Ishikawa (cell line): ENCODE measurements around the gene WNK2.

Experiments
- CEBPB ChIP-seq: IDR thresholded peaks from 2 replicates; pipeline ENCODE4 v1.6.1; 2012
- CREB1 ChIP-seq: IDR thresholded peaks from 2 replicates; pipeline ENCODE4 v1.6.1; 2012; ENCODE audit warnings: low read depth
- EGR1 ChIP-seq: IDR thresholded peaks from 2 replicates; pipeline ENCODE4 v1.6.1; 2012
- EP300 ChIP-seq: IDR thresholded peaks from 2 replicates; pipeline ENCODE4 v1.6.1; 2012; ENCODE audit warnings: borderline replicate concordance
- FOXM1 ChIP-seq: IDR thresholded peaks from 2 replicates; pipeline ENCODE4 v1.6.1; 2012; ENCODE audit warnings: low read depth, borderline replicate concordance
- NFIC ChIP-seq: IDR thresholded peaks from 2 replicates; pipeline ENCODE4 v1.6.1; 2012
- RAD21 ChIP-seq: IDR thresholded peaks from 2 replicates; pipeline ENCODE4 v1.6.1; 2012; ENCODE audit warnings: low read depth
- REST ChIP-seq: IDR thresholded peaks from 2 replicates; pipeline ENCODE4 v1.6.1; 2012; ENCODE audit warnings: low read depth, mild to moderate bottlenecking
- TAF1 ChIP-seq: IDR thresholded peaks from 2 replicates; pipeline ENCODE4 v1.6.1; 2012; ENCODE audit warnings: low read depth, mild to moderate bottlenecking
- TCF12 ChIP-seq: IDR thresholded peaks from 2 replicates; pipeline ENCODE4 v1.6.1; 2012; ENCODE audit warnings: low read depth
- TEAD4 ChIP-seq: IDR thresholded peaks from 2 replicates; pipeline ENCODE4 v1.6.1; 2012
- USF1 ChIP-seq: IDR thresholded peaks from 2 replicates; pipeline ENCODE4 v1.6.1; 2012
- YY1 ChIP-seq: IDR thresholded peaks from 2 replicates; pipeline ENCODE4 v1.6.1; 2012; ENCODE audit warnings: low read depth
- ZBTB7A ChIP-seq: IDR thresholded peaks from 2 replicates; pipeline ENCODE4 v1.6.1; 2012; ENCODE audit warnings: low read depth
- TF ChIP-seq, protein P1 (sequence below): IDR thresholded peaks from 2 replicates; pipeline ENCODE4 v1.6.1; 2012

WNK2 gene

GRCh38 chr9:93267091-93267541 is 83.2 kb downstream of the WNK2 start:
- TF ChIP-seq YY1 (no peak), RAD21 (no peak), FOXM1 (no peak), REST (no peak), TEAD4 (no peak), NFIC (no peak), TAF1 (no peak), EP300 (no peak), TCF12 (no peak), CREB1 (no peak), CEBPB (no peak), EGR1 (no peak)
- TF ChIP-seq, protein P1, sequence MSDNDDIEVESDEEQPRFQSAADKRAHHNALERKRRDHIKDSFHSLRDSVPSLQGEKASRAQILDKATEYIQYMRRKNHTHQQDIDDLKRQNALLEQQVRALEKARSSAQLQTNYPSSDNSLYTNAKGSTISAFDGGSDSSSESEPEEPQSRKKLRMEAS = no peak

- TF ChIP-seq TCF12 = no peak
- no peak for TF ChIP-seq YY1
These were observed 84.0 kb downstream of the WNK2 start for GRCh38 chr9:93267681-93268505.

DNA sequence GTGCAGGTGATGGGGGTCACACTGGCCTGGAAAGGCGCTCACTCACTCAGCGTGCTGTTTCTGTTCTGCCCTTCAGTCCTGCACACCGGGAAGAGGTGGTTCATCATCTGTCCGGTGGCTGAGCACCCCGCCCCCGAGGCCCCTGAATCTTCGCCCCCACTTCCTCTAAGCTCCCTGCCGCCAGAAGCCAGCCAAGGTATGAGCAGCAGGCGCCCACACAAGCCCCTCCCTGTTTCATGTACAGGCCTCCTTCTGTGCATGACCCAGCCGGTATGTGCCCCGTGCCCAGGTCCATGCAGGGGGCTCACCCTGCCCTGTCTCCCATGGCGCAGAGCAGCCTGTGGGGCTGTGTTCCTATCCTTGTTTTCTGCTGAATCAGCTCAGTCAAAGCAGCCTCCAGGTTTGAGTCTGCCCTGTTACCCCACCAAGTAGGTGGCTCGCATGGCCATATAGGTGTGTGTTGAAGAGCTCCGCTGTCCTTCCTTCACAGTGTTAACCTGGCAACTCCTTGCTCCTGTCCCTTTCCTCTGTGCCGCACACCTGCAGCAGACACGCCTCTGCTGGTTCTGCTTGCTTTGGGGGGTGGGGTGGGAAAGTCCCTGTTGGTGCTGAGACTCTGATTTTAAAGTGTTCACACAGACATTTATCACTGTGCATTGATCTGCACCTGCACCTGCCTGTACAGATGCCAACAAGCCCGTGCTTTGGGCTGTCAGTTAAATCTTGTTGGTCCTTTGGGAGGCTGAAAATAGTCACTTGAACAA is 84.8 kb downstream of the WNK2 start:
- peak; percentile 81 for TF ChIP-seq TCF12
- TF ChIP-seq TAF1 = no peak
- TF ChIP-seq REST = no peak
- no peak for TF ChIP-seq RAD21

DNA sequence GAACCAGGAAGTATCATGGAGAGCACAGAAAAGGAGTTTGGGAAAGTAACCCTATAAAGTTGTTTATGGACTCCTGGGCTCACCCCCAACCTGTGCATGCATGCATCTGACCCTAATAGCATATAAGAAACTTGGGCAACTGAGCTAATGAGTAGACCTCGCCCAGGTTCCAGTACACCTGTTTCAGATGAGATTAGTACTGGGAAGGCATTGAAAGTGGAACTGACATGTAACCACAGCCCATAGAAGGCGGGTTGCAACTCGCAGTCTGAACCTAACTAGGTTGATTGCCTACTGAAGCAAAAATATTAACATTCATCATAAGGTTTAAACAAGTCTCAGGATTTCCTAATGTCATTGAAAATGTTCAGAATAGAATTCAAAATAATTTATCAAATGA is 87.0 kb downstream of the WNK2 start:
- TF ChIP-seq TEAD4 (no peak), FOXM1 (no peak), CREB1 (no peak), ZBTB7A (no peak), REST (no peak), USF1 (no peak), TCF12 (no peak), NFIC (no peak)

GRCh38 chr9:93276973-93277372 is 93.0 kb downstream of the WNK2 start:
- TF ChIP-seq YY1 (no peak), RAD21 (peak; percentile 42; the same call in 1 of the 2 replicates)
- TF ChIP-seq, protein P1 = no peak
